ENCODE results near the gene CAMK2A.

CAMK2A gene

GRCh38 chr5:150278046-150278730, 11.4 kb downstream of the CAMK2A start:
- DNase-seq: no peak

GRCh38 chr5:150277043-150277442, 12.5 kb downstream of the CAMK2A start:
- no peak for DNase-seq

- DNase-seq: no peak
Observed at GRCh38 chr5:150274811-150275210, 14.8 kb downstream of the CAMK2A start.

- DNase-seq: peak; percentile 36
Observed at GRCh38 chr5:150272531-150272930, 17.0 kb downstream of the CAMK2A start.

GRCh38 chr5:150271923-150272322, 17.6 kb downstream of the CAMK2A start:
- no peak for DNase-seq

GRCh38 chr5:150271296-150271692, 18.3 kb downstream of the CAMK2A start:
- no peak for DNase-seq

- no peak for DNase-seq
Observed at GRCh38 chr5:150270541-150271295, 18.9 kb downstream of the CAMK2A start.

- DNase-seq: no peak
Observed at GRCh38 chr5:150266871-150267291, 22.7 kb downstream of the CAMK2A start.

GRCh38 chr5:150265870-150266383, 23.6 kb downstream of the CAMK2A start:
- DNase-seq: no peak

GRCh38 chr5:150264667-150265603, 24.6 kb downstream of the CAMK2A start:
- peak; percentile 12 for DNase-seq

- peak; percentile 53 for DNase-seq
Observed at GRCh38 chr5:150263801-150264621, 25.6 kb downstream of the CAMK2A start.

- no peak for DNase-seq
Observed at GRCh38 chr5:150263375-150263775, 26.2 kb downstream of the CAMK2A start.

- no peak for DNase-seq
Observed at GRCh38 chr5:150262502-150262901, 27.1 kb downstream of the CAMK2A start.

- DNase-seq: no peak
Observed at GRCh38 chr5:150261231-150261630, 28.3 kb downstream of the CAMK2A start.

- DNase-seq: peak; percentile 25
Observed at GRCh38 chr5:150258130-150258529, 31.4 kb downstream of the CAMK2A start.

GRCh38 chr5:150257424-150257823, 32.1 kb downstream of the CAMK2A start:
- DNase-seq: no peak

- no peak for DNase-seq
Observed at GRCh38 chr5:150256410-150257064, 33.0 kb downstream of the CAMK2A start.

- DNase-seq: no peak
Observed at GRCh38 chr5:150255659-150256409, 33.7 kb downstream of the CAMK2A start.

- DNase-seq: no peak
Observed at GRCh38 chr5:150254774-150255173, 34.8 kb downstream of the CAMK2A start.

- DNase-seq: no peak
Observed at GRCh38 chr5:150254363-150254762, 35.2 kb downstream of the CAMK2A start.
